ENCODE measurements around the gene SIKE1. TPM values are rescaled to one million over a fixed set of nuclear protein-coding genes. Genes with fewer than 3 reads are reported as not detected.
A peak's percentile ranks its signal among the peaks of the same experiment; 100 is the strongest.
"Not testable (repeated sequence)": the region's sequence is repeated elsewhere in the genome, so short reads cannot be mapped to it uniquely, and the experiment has no call there.

Gene SIKE1
- total RNA-seq (2022) (26.7 and 37.1 TPM in 2 replicates), Bru-seq, nascent RNA (percentile 83 among the genes with signal in this experiment), BruChase-seq, experiment 1, labeled RNA remaining after a 6-hour chase (percentile 94 among the genes with signal in this experiment), BruChase-seq, experiment 2, labeled RNA remaining after a 2-hour chase (percentile 95 among the genes with signal in this experiment)
- long read RNA-seq, transcript SIKE1-201 (5 exons, 2,190 nt) = major isoform, 10 of 18 reads
- long read RNA-seq, partial matches to known transcripts = 0 of 18 reads
- long read RNA-seq, other reads (novel, unspliced or antisense) = 2 of 18 reads

DNA sequence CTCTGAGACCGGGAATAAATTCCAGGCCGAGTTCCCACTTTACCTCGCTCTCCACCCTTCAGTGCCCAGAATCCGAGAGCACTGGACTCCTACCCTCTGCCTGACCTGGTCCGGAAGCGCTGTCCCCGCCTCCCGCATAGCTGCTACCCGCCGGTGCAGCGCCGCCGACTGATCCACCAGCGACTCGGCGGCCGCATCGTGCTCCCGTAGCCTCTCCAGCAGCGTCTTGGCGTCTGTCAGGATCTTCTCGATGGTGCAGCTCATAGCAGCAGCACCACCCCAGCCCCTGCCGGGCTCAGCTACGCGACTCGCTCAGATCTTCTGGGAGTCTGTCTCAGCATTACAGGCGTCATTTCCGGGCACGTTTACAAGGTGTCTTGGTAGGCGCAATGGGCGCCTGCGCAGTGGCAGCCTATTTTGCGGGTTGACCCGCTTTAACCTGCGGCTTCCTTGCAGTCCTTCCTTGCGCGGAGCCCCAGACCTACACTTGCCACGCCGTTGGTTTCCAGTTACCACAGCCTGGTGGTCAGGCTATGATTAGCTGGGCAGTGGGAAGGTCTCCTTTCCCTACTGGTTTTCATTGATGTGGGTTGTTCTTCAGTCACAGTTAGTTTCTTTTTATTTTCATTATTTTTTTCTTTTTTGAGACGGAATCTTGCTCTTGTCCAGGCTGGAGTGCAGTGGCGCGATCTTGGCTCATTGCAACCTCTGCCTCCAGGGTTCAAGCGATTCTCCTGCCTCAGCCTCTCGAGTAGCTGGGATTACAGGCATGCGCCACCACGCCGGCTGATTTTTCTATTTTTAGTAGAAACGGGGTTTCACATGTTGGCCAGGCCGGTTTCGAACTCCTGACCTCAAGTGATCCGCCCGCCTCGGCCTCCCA is at the start of gene SIKE1:
TSS of gene SIKE1 (minus strand) at position 342 of the 883 bp plus-strand sequence. CDS start at position 264, 78 bp downstream.
- CTCF ChIA-PET = no interaction called here
- H3K36me3 Mint-ChIP-seq (ENCODE audit: insufficient read depth, unreplicated experiment) = peaks cover 9% of the 10 kb centered on the region
- H3K9me3 Mint-ChIP-seq (ENCODE audit: low read depth, unreplicated experiment) = no peaks in the 10 kb centered on the region
- TF ChIP-seq, protein P1, sequence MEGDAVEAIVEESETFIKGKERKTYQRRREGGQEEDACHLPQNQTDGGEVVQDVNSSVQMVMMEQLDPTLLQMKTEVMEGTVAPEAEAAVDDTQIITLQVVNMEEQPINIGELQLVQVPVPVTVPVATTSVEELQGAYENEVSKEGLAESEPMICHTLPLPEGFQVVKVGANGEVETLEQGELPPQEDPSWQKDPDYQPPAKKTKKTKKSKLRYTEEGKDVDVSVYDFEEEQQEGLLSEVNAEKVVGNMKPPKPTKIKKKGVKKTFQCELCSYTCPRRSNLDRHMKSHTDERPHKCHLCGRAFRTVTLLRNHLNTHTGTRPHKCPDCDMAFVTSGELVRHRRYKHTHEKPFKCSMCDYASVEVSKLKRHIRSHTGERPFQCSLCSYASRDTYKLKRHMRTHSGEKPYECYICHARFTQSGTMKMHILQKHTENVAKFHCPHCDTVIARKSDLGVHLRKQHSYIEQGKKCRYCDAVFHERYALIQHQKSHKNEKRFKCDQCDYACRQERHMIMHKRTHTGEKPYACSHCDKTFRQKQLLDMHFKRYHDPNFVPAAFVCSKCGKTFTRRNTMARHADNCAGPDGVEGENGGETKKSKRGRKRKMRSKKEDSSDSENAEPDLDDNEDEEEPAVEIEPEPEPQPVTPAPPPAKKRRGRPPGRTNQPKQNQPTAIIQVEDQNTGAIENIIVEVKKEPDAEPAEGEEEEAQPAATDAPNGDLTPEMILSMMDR (IDR thresholded peaks at IDR 0.05; ENCODE audit: unreplicated experiment) = no peak
- DNase-seq = peak; percentile 83
- intact Hi-C loops (cut with micrococcal nuclease; ENCODE audit: unreplicated experiment) = no loop called here
- H3K27me3 Mint-ChIP-seq (ENCODE audit: unreplicated experiment) = no peaks in the 10 kb centered on the region
- no TSS peak for BruUV-seq (replicated peaks)
- H3K4me3 Mint-ChIP-seq (ENCODE audit: low read depth, unreplicated experiment) = peak within 1 kb of the TSS; percentile 100
- H3K4me1 Mint-ChIP-seq (ENCODE audit: low read depth, unreplicated experiment) = no peaks in the 10 kb centered on the region
- H3K27ac Mint-ChIP-seq (ENCODE audit: unreplicated experiment) = peak within 1 kb of the TSS; percentile 99

DNA sequence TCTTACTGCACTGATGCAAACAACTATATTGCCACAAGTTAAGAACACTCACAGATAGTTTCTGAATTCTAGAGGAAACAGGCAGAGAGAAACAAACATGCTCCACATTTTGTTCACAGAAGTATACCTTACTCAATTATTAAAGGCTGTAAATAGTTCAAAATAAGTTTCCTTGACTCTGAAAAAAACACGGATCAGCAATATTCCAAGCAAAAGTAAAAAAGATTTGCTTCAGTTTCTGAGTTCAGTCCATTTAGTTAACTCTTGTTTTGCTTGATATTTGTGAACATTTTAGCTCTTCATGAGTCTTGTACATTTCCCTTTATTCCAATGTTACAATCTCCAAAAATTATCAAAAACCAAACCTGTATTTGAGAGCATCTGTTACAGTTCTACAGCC is 49.6 kb upstream of the SIKE1 start:
- H3K4me3 Mint-ChIP-seq (ENCODE audit: low read depth, unreplicated experiment); H3K4me1 Mint-ChIP-seq (ENCODE audit: low read depth, unreplicated experiment); intact Hi-C loops (cut with micrococcal nuclease; ENCODE audit: unreplicated experiment); H3K27me3 Mint-ChIP-seq (ENCODE audit: unreplicated experiment); CTCF ChIA-PET; DNase-seq; H3K27ac Mint-ChIP-seq (ENCODE audit: unreplicated experiment); H3K9me3 Mint-ChIP-seq (ENCODE audit: low read depth, unreplicated experiment); BruUV-seq (replicated peaks); H3K36me3 Mint-ChIP-seq (ENCODE audit: insufficient read depth, unreplicated experiment): not testable (repeated sequence)

DNA sequence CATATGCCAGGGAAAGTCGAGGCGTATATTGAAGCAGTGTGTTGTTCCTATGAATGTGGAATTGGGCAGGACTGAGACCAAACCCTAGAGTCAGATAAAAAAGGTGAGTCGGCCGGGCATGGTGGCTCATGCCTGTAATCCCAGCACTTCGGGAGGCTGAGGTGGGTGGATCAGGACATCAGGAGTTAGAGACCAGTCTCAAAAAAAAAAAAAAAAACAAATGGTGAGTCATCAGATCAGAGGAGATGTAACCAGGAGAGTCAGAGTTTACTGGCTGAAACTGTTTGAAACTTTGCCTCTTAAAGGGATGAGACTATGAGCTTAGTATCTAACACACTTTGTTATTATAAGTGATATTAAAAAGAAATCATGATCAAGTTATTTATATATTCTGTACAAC is 47.8 kb upstream of the SIKE1 start:
- intact Hi-C loops (cut with micrococcal nuclease; ENCODE audit: unreplicated experiment) = no loop called here
- no peak for DNase-seq
- Mint-ChIP-seq H3K9me3 (ENCODE audit: low read depth, unreplicated experiment) (peaks cover 2% of the 10 kb centered on the region), H3K27me3 (ENCODE audit: unreplicated experiment) (no peaks in the 10 kb centered on the region), H3K27ac (ENCODE audit: unreplicated experiment) (no peak overlapping the region), H3K4me3 (ENCODE audit: low read depth, unreplicated experiment) (no peak overlapping the region), H3K36me3 (ENCODE audit: insufficient read depth, unreplicated experiment) (no peaks in the 10 kb centered on the region), H3K4me1 (ENCODE audit: low read depth, unreplicated experiment) (no peaks in the 10 kb centered on the region)
- TF ChIP-seq, protein P1 (IDR thresholded peaks at IDR 0.05; ENCODE audit: unreplicated experiment) = no peak
- CTCF ChIA-PET = no interaction called here
- BruUV-seq (replicated peaks) = no TSS peak

DNA sequence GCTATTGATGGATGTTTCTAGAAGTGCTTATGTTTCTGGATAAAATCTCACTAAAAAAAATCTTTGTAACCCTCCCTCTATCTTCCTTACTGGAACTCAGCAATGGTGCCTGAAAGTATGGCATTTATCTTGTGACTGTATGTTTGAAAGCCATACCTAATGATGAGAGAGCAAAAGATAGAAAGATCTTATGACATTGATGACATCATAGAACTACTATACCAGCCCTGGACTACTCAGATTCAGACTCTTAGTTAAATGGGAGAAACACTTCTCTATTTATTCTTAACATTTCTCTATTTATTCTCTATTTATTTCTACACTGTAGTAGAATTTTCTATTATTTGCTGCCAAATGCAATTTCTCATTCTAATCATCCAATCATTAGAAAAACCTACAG is 41.5 kb upstream of the SIKE1 start:
- H3K4me1 Mint-ChIP-seq (ENCODE audit: low read depth, unreplicated experiment) = no peaks in the 10 kb centered on the region
- H3K27ac Mint-ChIP-seq (ENCODE audit: unreplicated experiment) = no peak overlapping the region
- BruUV-seq (replicated peaks) = no TSS peak
- no peaks in the 10 kb centered on the region for H3K36me3 Mint-ChIP-seq (ENCODE audit: insufficient read depth, unreplicated experiment)
- no peak for DNase-seq
- CTCF ChIA-PET = interaction anchor here (0.5 kb wide), 1 partner anchor 62 kb away, joined by 3 read pairs; no protein-coding TSS in a partner anchor
- H3K9me3 Mint-ChIP-seq (ENCODE audit: low read depth, unreplicated experiment) = peaks cover 2% of the 10 kb centered on the region
- intact Hi-C loops (cut with micrococcal nuclease; ENCODE audit: unreplicated experiment) = no loop called here
- TF ChIP-seq, protein P1 (IDR thresholded peaks at IDR 0.05; ENCODE audit: unreplicated experiment) = no peak
- H3K4me3 Mint-ChIP-seq (ENCODE audit: low read depth, unreplicated experiment) = no peak overlapping the region
- H3K27me3 Mint-ChIP-seq (ENCODE audit: unreplicated experiment) = no peaks in the 10 kb centered on the region
